ENCODE results near the gene PRR3. TPM values are rescaled to one million over a fixed set of nuclear protein-coding genes. Genes with fewer than 3 reads are reported as not detected.
A peak's percentile ranks its signal among the peaks of the same experiment; 100 is the strongest.

The PRR3 gene
- polyA plus RNA-seq, 3 donors, result 2.8 to 7.1 (median 3.6) TPM

GRCh38 chr6:30583921-30584320 is 26.8 kb downstream of the PRR3 start:
- Histone ChIP-seq H3K36me3 (replicated peaks in 1 of 2; ENCODE audit: control insufficient read depth in 1 of 2, insufficient read depth in 2 of 2, low read length in 2 of 2) (peaks cover 85 to 99% of the 10 kb centered on the region in 2 donors), H3K27me3 (ENCODE audit: control insufficient read depth in 2 of 2, insufficient read depth in 2 of 2, low read length in 2 of 2) (no peaks in the 10 kb centered on the region), H2AFZ (ENCODE audit: insufficient read depth, low read depth, low read length, poor library complexity, severe bottlenecking) (no peak overlapping the region), H3K4me3 (replicated peaks in 1 of 3; ENCODE audit: low read depth in 2 of 3, low read length in 3 of 3) (no peak overlapping the region), H3K9me3 (replicated peaks in 1 of 2; ENCODE audit: control insufficient read depth in 1 of 2, insufficient read depth in 1 of 2, low read length in 2 of 2) (no peaks in the 10 kb centered on the region), H3K4me1 (ENCODE audit: control insufficient read depth in 1 of 2, insufficient read depth in 2 of 2, low read length in 2 of 2) (no peaks in the 10 kb centered on the region), H3K79me2 (ENCODE audit: insufficient read depth, low read length) (no peaks in the 10 kb centered on the region), H3K27ac (ENCODE audit: low read depth in 1 of 2, low read length in 2 of 2) (no peak overlapping the region), H4K20me1 (ENCODE audit: insufficient read depth, low read length) (no peaks in the 10 kb centered on the region), H3K9ac (ENCODE audit: insufficient read depth, low read length, poor library complexity, severe bottlenecking) (no peak overlapping the region), H3K4me2 (replicated peaks; ENCODE audit: extremely low read depth, low read length, poor library complexity, severe bottlenecking) (no peak overlapping the region)
- DNase-seq, result no peak
- TF ChIP-seq CTCF (IDR thresholded peaks at IDR 0.05), result no peak
- 95% methylated on average over 5 of the region's 5 CpGs for WGBS (ENCODE audit: insufficient coverage)
- H3K27ac Mint-ChIP-seq, result peak overlapping the region in 4 of 7 donors; percentile 5 to 62 (median 52)
- no peaks in the 10 kb centered on the region for H3K4me1 Mint-ChIP-seq
- H3K9me3 Mint-ChIP-seq, result no peaks in the 10 kb centered on the region
- H3K27me3 Mint-ChIP-seq (ENCODE audit: low read depth in 3 of 3), result peaks cover 0 to 2% (median 2%) of the 10 kb centered on the region in 3 donors
- peaks cover 85 to 100% of the 10 kb centered on the region in 2 donors for H3K36me3 Mint-ChIP-seq
- H3K4me3 Mint-ChIP-seq, result no peak overlapping the region
- intact Hi-C loops (cut with micrococcal nuclease), result no loop called here

- Histone ChIP-seq H4K20me1 (ENCODE audit: insufficient read depth, low read length) (peaks cover 31% of the 10 kb centered on the region), H3K9me3 (replicated peaks in 1 of 2; ENCODE audit: control insufficient read depth in 1 of 2, insufficient read depth in 1 of 2, low read length in 2 of 2) (no peaks in the 10 kb centered on the region), H3K9ac (ENCODE audit: insufficient read depth, low read length, poor library complexity, severe bottlenecking) (no peak overlapping the region), H3K4me3 (replicated peaks in 1 of 3; ENCODE audit: low read depth in 2 of 3, low read length in 3 of 3) (no peak overlapping the region), H3K36me3 (replicated peaks in 1 of 2; ENCODE audit: control insufficient read depth in 1 of 2, insufficient read depth in 2 of 2, low read length in 2 of 2) (peaks cover 74 to 96% of the 10 kb centered on the region in 2 donors), H2AFZ (ENCODE audit: insufficient read depth, low read depth, low read length, poor library complexity, severe bottlenecking) (no peak overlapping the region), H3K4me1 (ENCODE audit: control insufficient read depth in 1 of 2, insufficient read depth in 2 of 2, low read length in 2 of 2) (no peaks in the 10 kb centered on the region), H3K4me2 (replicated peaks; ENCODE audit: extremely low read depth, low read length, poor library complexity, severe bottlenecking) (no peak overlapping the region), H3K27ac (ENCODE audit: low read depth in 1 of 2, low read length in 2 of 2) (no peak overlapping the region), H3K79me2 (ENCODE audit: insufficient read depth, low read length) (no peaks in the 10 kb centered on the region), H3K27me3 (ENCODE audit: control insufficient read depth in 2 of 2, insufficient read depth in 2 of 2, low read length in 2 of 2) (no peaks in the 10 kb centered on the region)
- intact Hi-C loops (cut with micrococcal nuclease), result loop anchor here in 1 of 2 donors (10.0 kb wide), 1 partner anchor 45 kb away; no protein-coding TSS in a partner anchor
- no peak for TF ChIP-seq CTCF (IDR thresholded peaks at IDR 0.05)
- Mint-ChIP-seq H3K4me3 (no peak overlapping the region), H3K4me1 (no peaks in the 10 kb centered on the region), H3K27ac (peak overlapping the region in 2 of 7 donors; percentile 9 to 28), H3K27me3 (ENCODE audit: low read depth in 3 of 3) (peaks cover 0 to 2% (median 2%) of the 10 kb centered on the region in 3 donors), H3K36me3 (peaks cover 75 to 97% of the 10 kb centered on the region in 2 donors), H3K9me3 (peaks cover 0 to 2% (median 0%) of the 10 kb centered on the region in 7 donors)
- WGBS (ENCODE audit: insufficient coverage), result 97% methylated on average over 11 of the region's 15 CpGs
- DNase-seq, result no peak
Measured at GRCh38 chr6:30589754-30590358, 32.8 kb downstream of the PRR3 start.

All from CD14-positive monocyte (primary cell).